Testis (tissue), 3 donors: ENCODE data around the gene SIRT2. TPM values are rescaled to one million over a fixed set of nuclear protein-coding genes. Genes with fewer than 3 reads are reported as not detected.

Experiments
- DNase-seq: peaks from one replicate; pipeline ENCODE4 v3.0.0-alpha.2; 2019
- H3K27ac ChIP-seq, 2 donors: fragments of 200-600 bp; sonication (generic); one replicate each; pipeline ENCODE4 v1.5.1; 2019
- H3K27me3 ChIP-seq: fragments of 200-600 bp; sonication (generic); one replicate; pipeline ENCODE4 v1.5.1; 2019
- H3K36me3 ChIP-seq: fragments of 200-600 bp; sonication (generic); one replicate; pipeline ENCODE4 v1.5.1; 2017; ENCODE audit warnings: low read depth; ENCODE audit errors: missing control alignments
- H3K4me1 ChIP-seq: fragments of 200-600 bp; sonication (generic); one replicate; pipeline ENCODE4 v1.5.1; 2019
- H3K4me3 ChIP-seq, 2 donors: fragments of 200-600 bp; sonication (generic); one replicate each; pipeline ENCODE4 v1.5.1; 2017 to 2019
- H3K9me3 ChIP-seq: fragments of 200-600 bp; sonication (generic); one replicate; pipeline ENCODE4 v1.5.1; 2017
- CTCF ChIP-seq, 3 experiments: fragments of 450-650 bp in 2 of 3; fragments of 200-600 bp in 1 of 3; sonication (generic) in 1 of 3; IDR thresholded peaks; one replicate each; pipeline ENCODE4 v1.5.1; 2016 to 2019; ENCODE audit warnings: antibody characterized with exemption in 3 of 3, mild to moderate bottlenecking in 2 of 3, moderate library complexity in 1 of 3
- POLR2A ChIP-seq: fragments of 450-650 bp; IDR thresholded peaks from one replicate; pipeline ENCODE4 v1.6.1; 2017; ENCODE audit warnings: antibody characterized with exemption, mild to moderate bottlenecking, moderate library complexity
- WGBS, 2 donors: methylation state at CpG; one replicate each; pipeline ENCODE4 v1.1.5; 2018; 5-methylcytosine and 5-hydroxymethylcytosine counted together
- intact Hi-C: fragments of 100-400 bp; cut with DNase I; formaldehyde crosslinking; loops from one replicate; pipeline ENCODE4 v1.15.1; 2023; ENCODE audit warnings: low total_unique reads
- polyA plus RNA-seq: library from polyadenylated mRNA; stranded (reverse); fragments of 350-450 nt; fragmentation: Illumina TruSeq; extraction: RNeasy Lipid Tissue Mini Kit (QIAGEN cat#74804); gene quantifications from one replicate; pipeline ENCODE4 v1.2.3, GENCODE V29; 2014; ENCODE audit warnings: low read depth, low replicate concordance; ENCODE audit not compliant: insufficient read depth
- total RNA-seq, 2 donors: library from RNA; depleted of rRNA; stranded (reverse); fragments of >200 nt; gene quantifications; one replicate each; pipeline ENCODE4 v1.2.3, GENCODE V29; 2016

SIRT2 gene
- total and polyA plus RNA-seq, 3 donors from 2014 or later, result 89.1 to 107 (median 95.3) TPM

- intact Hi-C loops, result no loop called here
Measured at GRCh38 chr19:38911388-38912001, 12.1 kb upstream of the SIRT2 start.

GRCh38 chr19:38910488-38910887 lies 11.1 kb upstream of the SIRT2 start:
- TF ChIP-seq POLR2A, result no peak
- TF ChIP-seq CTCF (IDR thresholded peaks at IDR 0.05), result no peak
- Histone ChIP-seq H3K27ac (no peak overlapping the region), H3K9me3 (no peaks in the 10 kb centered on the region), H3K27me3 (no peaks in the 10 kb centered on the region), H3K4me3 (no peak overlapping the region), H3K4me1 (no peaks in the 10 kb centered on the region), H3K36me3 (no peaks in the 10 kb centered on the region)
- WGBS, 2 donors, result 93 to 95% methylated on average over 12 of the region's 12 CpGs
- DNase-seq, result no peak
- intact Hi-C loops, result no loop called here

More at GRCh38 chr19:38911388-38912001, 12.1 kb upstream of the SIRT2 start:
- no peak for DNase-seq
- no peaks in the 10 kb centered on the region for H3K4me1 ChIP-seq
- no peaks in the 10 kb centered on the region for H3K9me3 ChIP-seq
- no peaks in the 10 kb centered on the region for H3K36me3 ChIP-seq
- no peak overlapping the region for H3K4me3 ChIP-seq
- H3K27ac ChIP-seq, result no peak overlapping the region
- TF ChIP-seq CTCF (IDR thresholded peaks at IDR 0.05) (no peak), POLR2A (no peak)
- no peaks in the 10 kb centered on the region for H3K27me3 ChIP-seq
- 71 to 80% methylated on average over 8 to 16 of the region's 16 CpGs for WGBS, 2 donors

- TF ChIP-seq CTCF (IDR thresholded peaks at IDR 0.05) (no peak), POLR2A (no peak)
- DNase-seq, result no peak
- Histone ChIP-seq H3K27ac (no peak overlapping the region), H3K9me3 (no peaks in the 10 kb centered on the region), H3K4me3 (no peak overlapping the region), H3K36me3 (no peaks in the 10 kb centered on the region), H3K4me1 (no peaks in the 10 kb centered on the region), H3K27me3 (no peaks in the 10 kb centered on the region)
- intact Hi-C loops, result no loop called here
- WGBS, 2 donors, result 82 to 87% methylated on average over 4 to 10 of the region's 10 CpGs
Measured at GRCh38 chr19:38908911-38909310, 9.5 kb upstream of the SIRT2 start.

GRCh38 chr19:38907670-38908069 lies 8.3 kb upstream of the SIRT2 start:
- H3K36me3 ChIP-seq, result no peaks in the 10 kb centered on the region
- H3K4me1 ChIP-seq, result no peaks in the 10 kb centered on the region
- H3K27me3 ChIP-seq, result no peaks in the 10 kb centered on the region
- DNase-seq, result no peak
- H3K9me3 ChIP-seq, result no peaks in the 10 kb centered on the region
- 94% methylated on average over 12 of the region's 12 CpGs for WGBS, 2 donors
- intact Hi-C loops, result no loop called here
- no peak for TF ChIP-seq CTCF (IDR thresholded peaks at IDR 0.05)
- TF ChIP-seq POLR2A, result no peak
- H3K27ac ChIP-seq, result no peak overlapping the region
- no peak overlapping the region for H3K4me3 ChIP-seq

- H3K27ac ChIP-seq, result no peak overlapping the region
- H3K4me3 ChIP-seq, result no peak overlapping the region
- whole genome bisulfite sequencing, 2 donors, result 91 to 94% methylated on average over 8 to 27 of the region's 29 CpGs
- no peaks in the 10 kb centered on the region for H3K36me3 ChIP-seq
- DNase-seq, result no peak
- H3K4me1 ChIP-seq, result no peaks in the 10 kb centered on the region
- H3K27me3 ChIP-seq, result no peaks in the 10 kb centered on the region
- intact Hi-C loops, result no loop called here
- TF ChIP-seq POLR2A (no peak), CTCF (IDR thresholded peaks at IDR 0.05) (no peak)
- H3K9me3 ChIP-seq, result no peaks in the 10 kb centered on the region
Measured at GRCh38 chr19:38907227-38907626, 7.8 kb upstream of the SIRT2 start.
